Activated CD4-positive, alpha-beta T cell treated with anti-CD3 and anti-CD28 coated beads, Interleukin-2, amount 50 U/mL, for 1 hour (primary cell): ENCODE data around the gene VAPB.
A peak's percentile ranks its signal among the peaks of the same experiment; 100 is the strongest.

Source experiments
- DNase-seq: peaks from one replicate; pipeline ENCODE4 v3.0.0-alpha.2; 2020

VAPB gene

DNA sequence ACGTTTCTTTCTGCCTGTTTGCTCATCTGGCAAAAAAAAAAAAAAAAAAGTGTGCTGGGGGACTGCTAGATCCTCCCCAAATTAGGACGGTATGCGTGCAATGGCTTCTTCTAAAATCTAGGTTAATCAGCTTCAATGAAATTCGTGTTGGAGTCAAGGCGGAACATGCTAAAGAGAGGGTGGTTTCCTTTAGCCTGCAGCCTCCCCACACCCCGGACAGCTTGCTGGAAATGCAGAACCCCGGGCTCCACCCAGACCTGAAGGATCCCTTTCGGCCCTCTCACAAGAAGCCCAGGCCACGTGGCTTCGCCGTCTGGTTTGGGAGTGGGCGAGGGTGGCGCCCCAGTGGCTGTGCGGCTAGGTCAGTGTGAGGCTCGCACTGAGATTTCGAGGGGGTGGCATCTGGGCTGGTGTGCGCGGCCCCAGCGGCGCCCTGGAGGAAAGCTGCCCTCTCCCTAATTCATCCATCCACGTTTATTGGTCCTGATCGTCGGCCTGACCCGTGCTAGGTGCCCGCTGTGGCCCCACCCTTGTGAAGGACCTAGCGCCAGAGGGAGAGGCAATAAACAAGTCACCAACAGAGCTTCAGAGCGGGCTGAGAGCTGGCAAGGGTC is 77.2 kb downstream of the VAPB start:
- no peak for DNase-seq

DNA sequence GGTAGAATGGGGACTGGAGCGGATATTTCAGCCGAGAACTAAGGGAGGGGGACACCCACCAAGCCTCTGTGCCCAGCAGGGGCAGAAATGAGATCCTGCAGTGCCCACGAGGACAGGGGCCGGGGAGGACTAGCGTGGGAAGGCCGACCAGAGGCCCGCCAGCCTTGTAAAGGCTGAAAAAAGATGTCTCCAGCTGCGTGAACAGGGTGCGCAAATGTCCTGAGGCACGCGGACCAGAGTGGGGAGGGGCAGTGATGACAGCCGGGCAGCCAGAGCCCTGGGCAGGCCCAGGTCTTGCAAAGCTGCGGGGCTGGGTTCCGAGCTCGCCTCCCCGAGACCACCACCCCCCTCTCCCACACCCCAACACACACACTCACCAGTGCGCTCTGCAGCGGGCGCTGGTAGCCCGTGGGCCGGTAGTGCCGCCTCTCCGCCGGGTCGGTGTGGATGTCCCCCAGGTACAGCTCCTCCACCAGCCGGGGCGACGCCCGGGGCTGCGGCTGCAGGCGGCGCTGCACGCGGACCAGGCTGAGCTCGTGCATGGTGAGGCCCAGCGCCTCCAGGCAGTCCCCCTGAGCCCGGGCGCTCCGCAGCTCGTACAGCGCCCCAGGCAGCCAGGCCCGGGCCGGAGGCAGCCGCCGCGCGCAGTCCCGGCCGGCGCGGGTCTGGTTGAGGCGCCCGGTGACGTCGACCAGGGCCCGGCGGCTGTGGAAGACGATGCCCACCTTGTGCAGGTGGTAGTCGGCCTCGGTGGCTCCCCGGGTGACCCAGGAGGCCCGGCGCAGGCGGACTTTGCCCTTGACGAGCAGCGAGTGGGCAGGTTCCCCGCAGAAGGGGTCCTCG is 77.9 kb downstream of the VAPB start:
- no peak for DNase-seq

DNA sequence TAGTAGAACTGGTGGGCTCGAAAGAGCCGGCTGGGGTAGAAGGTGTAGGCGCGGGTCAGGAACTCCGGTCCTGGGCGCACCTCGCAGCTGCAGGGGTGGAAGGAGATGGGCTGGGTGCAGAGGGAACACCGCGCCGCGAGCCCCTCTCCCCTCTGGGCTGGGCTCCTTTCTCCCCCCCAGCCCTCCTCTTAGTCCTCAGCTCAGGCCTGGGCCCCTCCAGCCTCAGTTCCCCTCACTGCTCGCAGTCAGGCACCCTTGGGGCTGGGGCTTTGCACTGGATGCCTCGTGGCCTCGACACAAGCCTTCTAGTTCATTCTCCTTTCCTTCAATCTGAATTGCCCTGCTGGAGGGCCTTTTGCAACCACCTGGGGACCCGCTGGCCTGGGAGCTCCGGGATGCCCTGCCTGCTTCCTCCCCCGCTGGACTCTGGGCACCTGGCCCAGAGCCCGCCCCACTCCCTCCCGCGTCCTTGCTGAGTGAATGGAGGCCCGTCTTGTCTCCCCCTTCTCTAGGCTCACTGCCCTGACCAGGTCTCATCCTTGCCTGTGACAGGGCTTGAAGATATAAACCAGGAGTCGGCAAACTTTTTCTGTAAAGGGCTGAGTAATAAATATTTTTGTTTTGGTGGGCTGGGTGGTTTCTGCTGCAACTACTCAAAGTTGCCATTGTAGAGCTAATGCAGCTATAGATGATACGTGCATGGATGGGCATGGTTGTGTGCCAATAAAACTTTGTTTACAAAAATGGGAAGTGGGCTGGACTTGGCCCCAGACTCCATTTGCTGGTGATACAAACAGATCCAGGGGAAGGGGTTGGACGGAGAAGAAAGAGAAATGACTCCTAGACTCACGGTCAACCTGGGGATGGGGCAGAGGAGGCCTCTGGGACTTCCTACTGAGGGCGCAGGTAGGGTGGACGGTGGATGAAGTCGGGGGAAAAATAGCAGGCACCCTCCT is 78.8 kb downstream of the VAPB start:
- no peak for DNase-seq

DNA sequence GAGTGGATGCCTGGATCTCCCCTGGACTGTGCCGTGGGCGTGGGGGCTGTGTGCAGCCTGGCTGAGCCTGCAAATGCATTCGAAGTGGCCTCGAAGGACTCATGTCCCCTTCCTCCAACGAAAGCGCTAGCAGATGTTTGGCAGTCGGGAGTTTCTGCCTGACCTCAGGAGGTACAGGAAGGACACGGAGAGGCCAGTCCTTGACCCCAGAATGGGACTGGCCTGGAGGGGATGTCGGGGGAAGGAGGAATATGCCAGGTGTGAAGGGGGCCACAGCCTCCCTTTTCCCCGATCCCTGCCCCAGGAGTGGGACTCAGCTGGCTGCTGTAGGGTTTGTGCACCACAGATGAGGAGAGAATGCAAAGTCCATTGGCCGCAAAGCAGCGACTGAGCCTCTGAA is 80.6 kb downstream of the VAPB start:
- DNase-seq: no peak

DNA sequence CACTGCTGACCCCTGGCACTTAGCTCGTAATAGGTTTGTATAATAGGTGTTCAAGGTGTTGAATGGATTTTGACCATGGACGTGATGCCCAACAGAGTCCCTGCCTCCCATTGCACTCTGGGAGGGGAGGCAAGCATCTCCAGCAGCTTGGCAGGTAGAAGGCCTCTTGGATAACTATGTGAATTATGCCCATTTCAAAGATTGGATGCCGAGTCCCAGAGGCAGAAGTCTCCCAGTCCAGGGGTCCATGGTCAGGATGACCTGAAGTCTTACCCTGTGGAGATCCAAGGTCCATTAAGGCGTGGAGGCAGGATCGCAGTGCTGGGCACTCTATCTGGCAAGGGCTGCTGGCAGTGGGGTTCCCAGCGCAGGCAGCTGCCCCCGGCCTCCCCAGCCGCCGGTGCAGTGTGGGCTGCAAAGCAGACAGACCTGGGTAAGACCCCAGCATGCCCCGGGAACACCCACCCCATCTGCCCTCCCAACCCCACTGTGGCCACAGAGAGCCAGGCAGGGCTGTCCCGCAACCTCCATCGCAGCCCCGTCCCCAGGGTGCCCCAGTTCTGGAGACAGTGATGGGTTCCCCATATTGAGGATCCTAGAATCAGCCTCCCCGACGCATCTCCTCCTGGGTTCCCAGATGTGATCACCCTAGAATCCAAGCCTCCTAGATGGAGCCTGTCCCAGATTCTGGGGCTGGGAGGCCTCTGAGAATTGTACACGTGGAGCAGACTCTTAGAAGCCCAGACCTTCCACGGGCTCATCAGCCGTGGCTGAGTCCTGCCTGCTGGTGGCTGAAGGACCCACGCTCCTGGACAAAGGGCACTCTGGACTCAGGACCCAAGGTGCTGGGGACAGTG is 81.5 kb downstream of the VAPB start:
- DNase-seq: no peak

DNA sequence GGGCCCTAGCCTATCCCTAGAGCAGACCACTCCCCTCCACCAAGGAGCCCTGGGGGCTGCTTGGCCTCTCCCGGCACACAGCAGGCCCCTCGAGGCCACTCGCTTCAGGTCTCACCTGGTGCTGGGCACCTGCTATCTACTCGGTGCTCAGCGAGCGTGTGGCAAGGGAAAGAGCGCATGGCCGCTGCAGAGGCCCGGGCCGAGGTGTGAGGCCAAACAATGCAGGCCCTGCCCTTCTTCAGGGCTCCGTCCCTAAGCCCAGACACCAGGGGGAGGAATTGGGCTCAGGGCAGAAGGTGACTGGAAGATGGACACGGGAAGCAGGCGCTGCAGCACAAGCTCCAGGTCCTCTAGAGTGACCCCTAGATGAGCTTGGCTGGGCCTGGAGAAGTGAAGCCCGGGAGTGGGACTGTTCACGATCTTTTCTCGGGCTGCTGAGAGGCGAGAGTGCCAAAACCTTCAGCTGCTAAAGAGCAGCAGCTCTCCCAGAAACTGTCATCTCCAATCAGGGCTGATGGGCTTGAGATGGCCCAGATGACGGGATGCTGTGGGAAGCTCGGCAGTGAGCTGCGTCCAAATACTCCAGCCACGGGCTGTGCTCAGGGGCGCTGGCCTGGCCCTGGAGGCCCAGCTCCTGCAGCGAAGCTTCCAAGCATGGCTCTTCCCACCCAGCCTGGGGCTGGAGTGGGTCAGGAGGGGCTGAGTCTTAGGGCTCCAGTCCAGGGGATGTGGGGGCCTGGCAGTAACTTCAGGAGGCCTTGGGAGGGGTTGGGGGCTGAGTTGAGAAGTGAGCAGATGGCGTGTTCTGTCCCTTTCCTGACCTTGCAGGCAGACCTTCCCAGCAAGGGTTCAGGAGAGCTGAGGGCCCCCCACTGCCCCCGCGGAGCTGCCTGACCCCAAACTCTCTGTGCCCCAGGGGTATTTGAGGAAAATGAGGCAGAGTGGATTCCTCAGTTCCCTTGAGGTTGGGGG is 82.5 kb downstream of the VAPB start:
- no peak for DNase-seq

DNA sequence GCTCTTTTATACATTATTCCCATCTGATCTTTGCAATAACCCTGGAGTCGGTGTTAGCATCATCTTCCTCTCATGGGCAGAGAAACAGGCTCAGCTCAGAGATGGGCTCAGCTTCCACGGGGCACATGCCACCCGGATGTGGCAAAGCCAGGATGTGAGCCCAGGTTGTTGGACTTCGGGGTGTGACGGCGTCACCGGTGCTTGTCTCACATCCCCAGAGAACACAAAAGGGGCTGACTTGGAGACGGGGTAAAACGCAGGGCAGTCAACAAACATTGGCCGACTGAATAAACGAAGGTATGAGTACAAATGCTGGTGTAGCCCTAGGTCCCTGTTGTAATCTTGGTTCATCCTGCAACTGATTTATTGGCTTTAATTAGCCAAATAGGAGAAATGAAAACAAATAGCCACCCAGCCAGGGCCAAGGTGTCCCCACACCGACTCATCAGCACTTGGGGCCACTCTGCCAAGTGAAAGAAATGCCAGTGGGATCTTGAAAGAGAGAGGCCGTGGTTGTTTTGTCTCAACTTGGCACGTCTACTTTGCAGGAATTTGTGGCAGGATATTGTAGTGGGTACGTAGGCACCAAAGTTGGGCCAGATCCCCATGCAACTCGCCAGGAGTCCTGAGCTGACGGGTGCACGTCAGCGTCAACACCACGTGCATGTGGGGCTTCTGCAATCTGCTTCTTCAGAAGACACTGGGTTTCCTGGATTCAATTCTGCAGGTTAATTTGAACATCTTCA is 83.4 kb downstream of the VAPB start:
- no peak for DNase-seq

DNA sequence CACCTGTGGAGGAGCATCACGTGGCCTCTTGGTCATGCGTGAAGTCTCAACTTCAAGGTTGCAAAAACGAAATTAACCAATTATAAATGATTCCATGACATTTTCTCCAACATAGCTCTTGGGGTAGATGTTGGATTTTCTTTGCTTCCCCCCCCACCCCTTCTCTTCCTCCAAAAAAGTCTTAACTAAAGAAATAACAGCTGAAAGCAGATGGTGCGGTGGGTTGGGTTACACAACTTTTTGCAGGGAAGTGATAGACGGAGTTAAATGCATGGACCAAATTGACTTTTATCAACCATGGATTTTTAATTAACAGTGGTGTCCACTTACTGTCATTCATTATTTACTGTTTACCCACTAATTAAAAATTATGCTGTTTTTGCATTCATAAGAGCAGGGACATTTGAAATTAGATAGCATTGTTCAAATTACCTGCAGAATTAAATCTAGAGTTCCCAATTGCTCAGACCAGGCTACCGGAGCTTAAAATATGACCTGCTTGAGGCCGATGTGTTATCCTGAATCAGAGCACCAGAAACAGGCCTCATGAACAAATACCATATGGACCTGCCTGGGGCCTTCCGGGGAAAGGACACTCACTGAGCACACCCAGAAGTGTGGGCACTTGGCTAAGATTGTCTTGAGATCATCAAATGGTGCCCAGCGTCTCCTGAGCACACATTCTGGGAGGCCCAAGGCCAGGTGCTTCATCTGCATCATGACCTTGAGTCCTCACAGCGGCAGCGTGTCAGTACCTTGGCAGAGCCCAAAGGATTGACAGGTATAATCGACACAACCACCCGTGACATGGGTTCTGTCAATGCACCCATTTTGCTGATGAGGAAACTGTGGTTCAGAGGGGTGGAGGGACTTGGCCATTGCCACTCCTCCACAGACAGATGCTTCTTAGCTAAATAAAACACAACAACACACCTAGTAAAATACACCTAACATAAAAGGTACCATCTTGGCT is 84.7 kb downstream of the VAPB start:
- no peak for DNase-seq

DNA sequence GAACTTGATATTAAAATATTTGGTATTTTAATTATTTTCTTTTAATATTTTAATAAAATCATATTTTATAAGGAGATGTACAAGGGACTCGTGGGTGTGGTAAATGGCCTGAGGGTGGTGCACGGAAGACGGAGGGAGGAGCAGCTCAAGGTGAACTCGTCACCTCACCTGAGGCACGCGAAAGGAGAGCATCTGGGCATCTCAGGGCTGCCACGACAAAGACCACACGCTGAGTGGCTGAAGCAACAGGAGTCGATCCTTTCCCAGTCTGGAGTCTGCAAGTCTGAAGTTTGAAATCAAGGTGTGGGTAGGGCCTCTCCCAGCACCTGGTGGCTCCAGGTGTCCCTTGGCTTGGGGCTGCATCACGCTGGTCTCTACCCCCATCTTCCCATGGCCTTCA is 86.4 kb downstream of the VAPB start:
- DNase-seq: no peak

DNA sequence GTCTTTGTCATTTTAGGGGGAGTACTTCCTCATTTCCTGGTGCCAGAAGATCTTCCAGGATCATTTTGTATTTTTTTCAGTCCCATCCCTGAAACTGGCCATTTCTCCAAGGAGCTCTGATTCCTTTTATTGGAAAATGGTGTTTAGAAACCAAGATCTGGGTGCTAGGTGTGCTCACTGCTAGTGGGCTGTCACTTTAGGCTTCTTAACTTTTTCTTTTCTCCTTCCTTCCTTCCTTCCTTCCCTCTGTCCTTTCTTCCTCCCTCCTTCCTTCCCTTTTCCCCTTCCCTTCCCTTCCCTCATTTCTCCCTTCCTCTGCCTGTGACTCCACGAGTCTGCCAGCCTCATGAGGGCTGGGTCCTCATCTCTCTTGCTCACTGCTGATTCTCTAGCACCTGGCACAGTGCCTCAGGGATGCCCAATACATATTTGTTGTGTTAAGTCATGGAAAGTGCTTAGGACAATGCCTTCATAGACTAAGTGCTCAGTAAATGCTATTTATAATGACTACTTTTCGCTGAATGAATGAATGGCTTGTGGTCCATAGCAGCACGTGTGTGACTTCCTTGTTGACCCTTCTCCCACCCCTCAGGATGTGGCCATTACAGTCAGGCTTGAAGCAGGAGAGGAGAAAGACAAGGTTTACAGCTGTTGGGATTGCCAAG is 89.2 kb downstream of the VAPB start:
- DNase-seq: no peak

DNA sequence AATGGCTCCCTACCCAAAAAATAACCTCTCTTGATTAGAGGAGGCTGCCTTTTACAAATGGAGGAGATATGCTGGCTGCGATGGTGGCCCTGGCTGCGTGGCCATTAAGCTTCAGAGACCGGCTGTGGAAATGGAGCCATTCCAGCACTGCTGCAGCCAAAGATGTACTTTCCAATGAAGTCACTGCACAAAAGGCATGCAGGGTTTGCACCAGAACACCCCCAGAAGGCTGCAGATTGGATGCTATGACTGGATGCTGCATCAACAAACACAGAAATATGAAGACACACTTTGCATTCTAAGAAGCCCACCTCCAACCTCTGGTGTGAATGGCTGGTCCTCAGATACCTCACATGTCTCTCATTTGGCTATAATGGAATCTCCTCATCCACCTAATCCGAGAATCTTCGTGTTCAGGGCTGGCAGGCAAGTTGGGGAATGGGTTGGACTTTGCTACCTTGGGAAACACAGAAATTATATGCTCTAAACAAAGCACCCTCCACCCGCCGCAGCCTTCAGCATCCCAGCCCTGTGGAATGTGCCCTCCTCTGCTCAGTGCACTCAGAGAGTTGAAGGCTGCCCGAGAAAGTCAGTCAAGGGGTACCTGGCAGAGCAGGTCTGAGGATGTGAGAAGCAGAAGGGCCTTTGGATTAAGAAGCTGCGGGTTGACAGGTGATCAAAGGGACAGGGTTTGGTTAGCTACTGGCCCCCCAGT is 90.9 kb downstream of the VAPB start:
- DNase-seq: no peak

DNA sequence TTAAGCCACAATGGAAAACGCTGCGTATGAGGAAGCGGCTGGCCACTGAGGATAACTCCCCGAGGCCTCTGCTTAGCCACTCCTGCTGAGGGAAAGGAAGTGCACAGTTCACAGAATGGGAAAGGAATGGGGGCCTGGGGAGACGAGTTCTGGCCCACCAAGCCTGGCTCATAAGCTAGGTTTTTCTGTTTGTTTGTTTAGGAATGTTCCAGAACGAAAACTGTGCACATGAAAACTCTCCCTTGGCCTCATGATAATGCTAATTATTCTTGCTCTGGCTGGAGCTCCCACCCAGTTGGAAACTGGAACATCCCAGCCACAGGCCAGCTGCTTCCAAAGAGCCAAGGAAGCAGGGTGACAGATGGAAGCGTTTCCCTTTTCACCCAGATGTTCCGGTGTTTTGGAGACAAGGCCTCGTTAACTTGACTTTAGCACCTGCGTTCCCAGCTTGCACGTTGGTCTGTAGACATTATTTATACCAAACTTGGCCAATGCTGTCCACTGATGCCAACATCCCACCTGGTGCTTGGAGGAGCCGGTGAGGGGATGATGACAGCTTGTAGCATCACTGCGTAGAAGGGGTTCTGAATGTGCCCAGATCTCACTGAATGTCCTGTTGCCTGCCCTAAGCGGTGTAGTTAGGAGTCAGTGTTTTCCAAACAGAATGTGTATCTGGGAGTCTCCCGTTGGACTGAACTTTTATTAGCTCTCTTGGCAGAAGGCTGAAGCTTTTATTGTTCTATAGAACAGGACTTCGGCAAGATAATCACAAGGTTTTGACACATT is 91.7 kb downstream of the VAPB start:
- DNase-seq: no peak

DNA sequence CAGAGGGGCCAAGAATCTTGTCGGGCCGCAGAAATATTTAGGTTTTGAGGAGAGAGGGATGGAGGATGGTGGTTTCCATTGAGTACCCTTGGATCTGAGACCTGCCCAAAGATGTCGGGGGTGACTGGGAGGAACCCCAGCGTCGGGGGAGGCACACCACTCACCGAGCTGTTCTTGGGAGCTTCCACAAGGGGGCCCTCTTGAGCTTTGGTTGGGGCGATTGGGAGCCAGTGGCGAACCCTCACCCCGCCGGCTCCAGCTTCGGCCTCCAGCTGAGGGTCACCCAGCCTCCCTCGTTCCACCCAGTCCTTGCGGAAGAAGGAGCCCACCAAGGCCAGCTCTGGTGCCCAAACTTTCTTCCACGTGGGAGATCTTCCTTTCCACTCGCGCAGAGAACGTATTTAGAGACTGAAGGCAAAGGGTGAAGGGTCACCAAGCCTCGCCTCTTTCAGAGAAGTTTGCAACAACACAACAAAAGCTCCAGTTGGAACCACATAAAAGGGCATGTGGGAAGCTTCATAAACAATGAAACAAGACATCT is 92.5 kb downstream of the VAPB start:
- DNase-seq: peak; percentile 69

DNA sequence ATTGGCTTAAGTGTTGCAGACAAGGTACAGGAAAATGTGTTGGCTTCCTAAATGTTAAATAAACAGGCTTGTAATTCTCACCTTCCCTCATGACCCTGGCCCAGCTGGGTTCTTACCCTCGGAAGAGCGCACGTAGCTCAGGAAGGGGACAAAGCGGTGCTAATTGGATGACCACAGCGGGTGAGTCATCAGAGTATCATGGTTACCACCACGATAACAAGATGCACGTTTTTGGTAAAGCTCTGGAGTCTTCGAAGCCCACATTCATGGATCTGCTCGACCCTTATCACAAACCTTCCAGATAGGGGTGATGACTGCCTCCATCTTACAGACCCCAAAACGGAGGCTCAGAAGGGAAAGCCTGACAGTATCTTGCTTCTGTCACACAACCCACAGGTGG is 93.4 kb downstream of the VAPB start:
- DNase-seq: no peak

DNA sequence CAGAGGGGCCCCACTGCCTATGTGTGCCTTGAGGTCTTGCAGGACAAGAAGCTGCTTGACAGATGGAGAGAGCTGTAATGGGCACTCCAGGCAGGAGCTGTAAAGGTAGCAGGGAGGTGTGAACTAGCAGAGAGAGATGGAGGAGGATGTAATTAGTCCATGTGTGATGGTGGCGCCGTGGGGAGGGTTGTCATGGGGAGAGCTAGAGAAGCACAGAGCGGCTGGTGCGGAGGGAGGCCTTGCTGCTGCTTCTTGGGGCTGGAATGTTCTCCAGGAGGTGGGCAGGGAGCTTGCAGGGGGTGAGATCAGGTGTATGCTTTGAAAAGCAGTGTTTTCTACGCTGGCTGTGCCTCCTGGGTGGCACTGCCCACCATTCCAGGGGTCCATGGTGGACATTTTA is 94.0 kb downstream of the VAPB start:
- no peak for DNase-seq

DNA sequence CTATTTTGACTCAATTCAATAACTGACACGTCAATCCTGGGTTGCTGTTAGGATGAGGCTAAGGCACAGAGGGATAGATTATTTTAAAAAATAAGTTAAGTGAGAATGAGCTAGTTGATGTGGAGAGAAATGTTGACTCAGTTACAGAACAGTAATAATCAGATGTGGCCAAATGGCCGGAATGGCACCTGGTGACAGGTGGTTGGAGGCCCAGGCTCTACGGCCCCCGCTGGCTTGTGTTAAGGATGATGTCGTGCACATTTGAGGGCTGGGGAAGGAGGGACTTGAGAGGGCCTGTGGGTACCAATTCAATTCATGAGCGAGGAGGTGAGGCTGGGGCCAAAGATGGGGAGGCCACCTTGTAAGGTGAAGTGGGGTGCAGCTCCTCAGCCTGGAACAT is 94.4 kb downstream of the VAPB start:
- DNase-seq: no peak

DNA sequence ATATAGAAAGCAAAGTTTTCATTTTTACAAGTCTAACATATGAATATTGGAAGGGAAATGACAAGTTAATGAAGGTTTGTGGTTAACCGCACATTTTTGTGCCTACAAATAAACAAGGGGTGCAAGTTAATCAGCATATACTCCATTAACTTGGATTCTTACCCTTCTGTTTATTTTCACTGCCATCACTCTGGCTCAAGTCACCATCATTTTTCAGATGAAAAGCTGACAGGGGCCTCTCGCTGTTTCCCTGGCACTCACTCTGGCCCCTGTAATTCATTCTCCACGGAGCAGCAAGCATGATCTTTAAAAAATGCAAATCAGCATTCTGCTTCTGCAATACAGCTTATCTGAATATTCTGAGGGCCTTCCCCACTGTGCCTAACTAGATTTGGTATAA is 96.4 kb downstream of the VAPB start:
- DNase-seq: no peak
